GM21526 (cell line): ENCODE results near the gene KIFC3.

Experiments
- ATAC-seq: cut with Tn5 transposase; IDR thresholded peaks from one replicate; pipeline ENCODE4 v1.9.1; 2021; ENCODE audit warnings: moderate library complexity; ENCODE audit not compliant: unreplicated experiment, low FRiP score

The KIFC3 gene

GRCh38 chr16:57769541-57770145, 32.6 kb downstream of the KIFC3 start:
- no peak for ATAC-seq

- ATAC-seq = no peak
Measured at GRCh38 chr16:57766714-57767348, 35.5 kb downstream of the KIFC3 start.

- no peak for ATAC-seq
Measured at GRCh38 chr16:57765160-57765728, 37.0 kb downstream of the KIFC3 start.

- no peak for ATAC-seq
Measured at GRCh38 chr16:57764341-57765159, 37.7 kb downstream of the KIFC3 start.

- ATAC-seq = no peak
Measured at GRCh38 chr16:57764006-57764340, 38.3 kb downstream of the KIFC3 start.

GRCh38 chr16:57763285-57764005, 38.8 kb downstream of the KIFC3 start:
- no peak for ATAC-seq

- no peak for ATAC-seq
Measured at GRCh38 chr16:57762365-57763040, 39.8 kb downstream of the KIFC3 start.

GRCh38 chr16:57761957-57762356, 40.3 kb downstream of the KIFC3 start:
- ATAC-seq = no peak

GRCh38 chr16:57761301-57761700, 41.0 kb downstream of the KIFC3 start:
- ATAC-seq = no peak

- no peak for ATAC-seq
Measured at GRCh38 chr16:57760357-57761160, 41.7 kb downstream of the KIFC3 start.

GRCh38 chr16:57759541-57760356, 42.5 kb downstream of the KIFC3 start:
- ATAC-seq = no peak

GRCh38 chr16:57759131-57759530, 43.2 kb downstream of the KIFC3 start:
- no peak for ATAC-seq

GRCh38 chr16:57758331-57759117, 43.8 kb downstream of the KIFC3 start:
- no peak for ATAC-seq

GRCh38 chr16:57757883-57758282, 44.4 kb downstream of the KIFC3 start:
- ATAC-seq = no peak

GRCh38 chr16:57757326-57757786, 44.9 kb downstream of the KIFC3 start:
- ATAC-seq = peak; percentile 74

- no peak for ATAC-seq
Measured at GRCh38 chr16:57756424-57757325, 45.6 kb downstream of the KIFC3 start.
